HFF-Myc (cell line): ENCODE data around the gene ACOXL.

Experiments
- DNase-seq: peaks from one replicate; pipeline ENCODE4 v3.0.0-alpha.2; 2011; ENCODE audit warnings: low read depth; ENCODE audit errors: extremely low read depth
- H3K4me3 ChIP-seq: replicated peaks from 2 replicates; pipeline ENCODE4 v1.5.1; 2011; ENCODE audit warnings: low read depth, mild to moderate bottlenecking, control low read depth, low read length
- TF ChIP-seq, protein P1 (sequence below): IDR thresholded peaks from 2 replicates; pipeline ENCODE4 v1.5.1; 2012; ENCODE audit warnings: mild to moderate bottlenecking, low read depth, low read length, control low read depth; ENCODE audit errors: missing control alignments

ACOXL gene

DNA sequence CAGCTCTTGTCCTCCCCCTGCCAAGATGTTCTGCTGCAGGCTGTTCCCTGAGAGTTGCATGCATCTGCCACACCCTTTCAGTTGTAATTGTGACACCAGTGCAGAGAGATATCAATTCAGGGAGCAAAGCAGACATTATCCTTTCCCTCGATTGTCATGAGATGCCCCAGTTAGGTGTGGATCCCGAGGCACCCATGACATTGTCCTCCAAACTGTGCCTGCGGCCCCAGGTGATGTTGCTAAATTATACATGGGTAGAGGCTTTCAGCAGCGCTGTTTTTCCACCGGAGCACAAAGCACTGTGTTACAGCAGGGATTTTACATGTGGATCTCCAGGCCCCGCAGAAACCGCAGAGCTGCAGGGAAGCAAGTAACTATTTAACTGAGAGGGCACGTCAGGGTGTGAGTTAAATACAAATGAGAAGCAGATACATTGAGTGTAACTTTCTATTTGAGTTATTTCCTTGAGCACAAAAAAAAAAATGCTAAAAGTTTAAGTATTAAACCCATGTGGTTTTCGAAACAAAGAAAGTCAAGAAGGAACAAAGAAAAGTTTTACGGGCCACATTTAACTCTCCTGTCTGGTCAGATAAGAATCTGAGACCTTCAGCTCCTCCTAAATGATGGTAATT is 298.0 kb downstream of the ACOXL start:
- DNase-seq: no peak
- TF ChIP-seq, protein P1, sequence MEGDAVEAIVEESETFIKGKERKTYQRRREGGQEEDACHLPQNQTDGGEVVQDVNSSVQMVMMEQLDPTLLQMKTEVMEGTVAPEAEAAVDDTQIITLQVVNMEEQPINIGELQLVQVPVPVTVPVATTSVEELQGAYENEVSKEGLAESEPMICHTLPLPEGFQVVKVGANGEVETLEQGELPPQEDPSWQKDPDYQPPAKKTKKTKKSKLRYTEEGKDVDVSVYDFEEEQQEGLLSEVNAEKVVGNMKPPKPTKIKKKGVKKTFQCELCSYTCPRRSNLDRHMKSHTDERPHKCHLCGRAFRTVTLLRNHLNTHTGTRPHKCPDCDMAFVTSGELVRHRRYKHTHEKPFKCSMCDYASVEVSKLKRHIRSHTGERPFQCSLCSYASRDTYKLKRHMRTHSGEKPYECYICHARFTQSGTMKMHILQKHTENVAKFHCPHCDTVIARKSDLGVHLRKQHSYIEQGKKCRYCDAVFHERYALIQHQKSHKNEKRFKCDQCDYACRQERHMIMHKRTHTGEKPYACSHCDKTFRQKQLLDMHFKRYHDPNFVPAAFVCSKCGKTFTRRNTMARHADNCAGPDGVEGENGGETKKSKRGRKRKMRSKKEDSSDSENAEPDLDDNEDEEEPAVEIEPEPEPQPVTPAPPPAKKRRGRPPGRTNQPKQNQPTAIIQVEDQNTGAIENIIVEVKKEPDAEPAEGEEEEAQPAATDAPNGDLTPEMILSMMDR: no peak
- H3K4me3 ChIP-seq: no peak overlapping the region

DNA sequence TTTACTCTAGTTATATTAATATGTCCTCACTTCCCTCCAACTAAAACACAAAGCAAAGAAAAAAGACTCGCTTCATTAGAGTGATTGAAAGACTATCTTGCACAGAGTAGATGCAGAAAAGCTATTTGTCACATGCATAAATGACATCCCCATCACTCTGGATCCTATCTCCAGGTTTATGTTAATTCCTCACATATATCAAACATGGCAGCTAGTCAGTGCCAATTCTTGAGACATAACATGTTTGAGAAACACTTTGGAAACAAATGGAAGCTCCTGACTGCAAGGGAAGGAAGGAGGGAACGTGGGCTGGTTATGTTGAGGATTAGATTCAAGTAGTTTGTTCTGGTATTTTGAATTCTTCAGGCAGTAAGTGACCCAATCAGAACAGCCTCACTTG is 298.6 kb downstream of the ACOXL start:
- TF ChIP-seq, protein P1: no peak
- H3K4me3 ChIP-seq: no peak overlapping the region
- no peak for DNase-seq

DNA sequence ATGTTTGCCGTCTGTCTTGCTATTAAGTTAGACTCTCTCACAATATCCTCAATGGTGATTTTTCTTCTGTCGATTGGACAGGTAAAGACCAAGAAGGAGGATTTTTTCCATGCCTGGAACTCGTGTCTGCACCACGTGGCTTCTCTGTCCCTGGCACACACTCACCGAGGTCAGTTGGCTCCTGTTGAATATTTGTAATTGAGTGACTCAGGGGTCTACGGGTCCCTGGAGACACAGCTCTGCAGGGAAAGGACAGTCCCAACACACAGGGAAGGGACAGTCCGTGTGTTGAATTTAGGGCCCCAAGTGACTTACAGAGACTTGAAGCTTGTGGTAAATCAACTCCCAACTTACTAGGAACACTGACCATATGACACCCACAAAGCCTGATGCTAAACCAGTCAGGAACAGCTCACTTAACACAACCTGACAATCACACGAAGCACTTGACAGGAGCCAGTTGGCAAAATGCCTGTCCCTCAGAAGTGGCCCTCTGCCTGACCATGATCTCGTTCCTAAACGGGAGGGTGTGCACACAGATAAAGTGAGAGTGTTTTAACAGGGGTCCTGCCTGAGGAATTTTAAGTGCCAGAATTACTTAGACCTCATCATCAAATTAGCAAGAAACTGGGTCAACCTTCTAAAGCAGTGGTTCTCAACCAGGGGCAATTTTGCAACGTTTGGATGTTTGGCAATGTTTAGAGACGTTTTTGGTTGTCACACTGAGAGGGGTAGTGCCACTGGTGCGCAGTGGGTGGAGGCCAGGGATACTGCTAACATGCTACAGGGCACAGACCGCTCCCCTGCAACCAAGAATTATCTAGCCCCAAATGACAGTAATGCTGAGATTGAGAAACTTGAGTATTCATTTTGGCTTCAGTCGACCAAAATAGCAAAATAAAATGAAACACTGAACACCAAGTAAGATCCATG is 299.4 kb downstream of the ACOXL start:
- TF ChIP-seq, protein P1: no peak
- DNase-seq: no peak
- H3K4me3 ChIP-seq: no peak overlapping the region

GRCh38 chr2:111032721-111033429 is 300.5 kb downstream of the ACOXL start:
- no peak for DNase-seq
- H3K4me3 ChIP-seq: no peak overlapping the region
- TF ChIP-seq, protein P1: no peak

GRCh38 chr2:111034146-111034545 is 301.8 kb downstream of the ACOXL start:
- H3K4me3 ChIP-seq: no peak overlapping the region
- DNase-seq: no peak
- TF ChIP-seq, protein P1: no peak

DNA sequence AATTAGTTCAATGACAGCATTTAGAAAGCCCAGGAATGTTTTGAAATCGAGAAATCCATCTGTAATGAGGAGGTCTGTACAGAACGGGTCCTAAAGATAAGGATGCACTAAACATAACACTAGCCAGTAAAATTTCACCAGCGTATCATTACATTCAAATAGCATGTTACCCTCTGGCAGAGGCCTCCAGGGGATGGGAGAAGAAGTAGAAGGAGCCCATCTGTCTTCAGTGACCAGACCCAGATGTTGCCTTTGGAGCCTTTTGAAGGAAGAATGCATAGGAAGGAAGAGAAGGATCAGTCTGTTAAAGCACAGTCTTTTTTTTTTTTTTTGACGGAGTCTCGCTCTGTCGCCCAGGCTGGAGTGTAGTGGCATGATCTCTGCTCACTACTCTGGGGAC is 302.2 kb downstream of the ACOXL start:
- H3K4me3 ChIP-seq: no peak overlapping the region
- TF ChIP-seq, protein P1: no peak
- DNase-seq: no peak
